OCI-LY7 (cell line): ENCODE measurements around the gene MIB2. TPM values are rescaled to one million over a fixed set of nuclear protein-coding genes. Genes with fewer than 3 reads are reported as not detected.

Experiments
- BruUV-seq: library from RNA; stranded (reverse); fragments of 400-500 nt; replicated peaks from 2 replicates; lab custom pipeline; 2021; lab: Mats Ljungman, UMichigan
- CTCF ChIA-PET: fragments of 300-600 bp; sonication (Branson Sonifier 250); formaldehyde crosslinking; loops from one replicate; lab custom pipeline; 2022; ENCODE audit warnings: antibody characterized with exemption; ENCODE audit not compliant: unreplicated experiment; lab: Charles Lee
- POLR2A ChIA-PET: fragments of 300-600 bp; sonication (Branson Sonifier 250); formaldehyde crosslinking; loops from one replicate; lab custom pipeline; 2022; ENCODE audit warnings: antibody characterized with exemption; lab: Charles Lee
- DNase-seq: peaks from one replicate; pipeline ENCODE4 v3.0.0-alpha.2; 2015; ENCODE audit warnings: low spot score
- H2AFZ ChIP-seq: fragments of 200-600 bp; sonication (generic), shearing (Covaris generic); 2 replicates; pipeline ENCODE4 v1.6.1; 2014; ENCODE audit warnings: mild to moderate bottlenecking, antibody characterized with exemption, low read length, moderate library complexity
- H3K27ac ChIP-seq: fragments of 200-600 bp; sonication (generic); 2 replicates; pipeline ENCODE4 v1.5.1; 2014; ENCODE audit warnings: mixed run types, low read depth, mild to moderate bottlenecking, moderate library complexity, low read length, inconsistent platforms; ENCODE audit not compliant: poor library complexity, severe bottlenecking
- H3K36me3 ChIP-seq: fragments of 200-600 bp; sonication (generic); 2 replicates; pipeline ENCODE4 v1.6.1; 2014; ENCODE audit warnings: mild to moderate bottlenecking, antibody characterized with exemption, low read length, moderate library complexity, mixed read lengths; ENCODE audit not compliant: insufficient read depth
- H3K4me1 ChIP-seq: fragments of 200-600 bp; sonication (generic); 2 replicates; pipeline ENCODE4 v1.5.1; 2014; ENCODE audit warnings: mild to moderate bottlenecking, low read length; ENCODE audit not compliant: insufficient read depth, poor library complexity, severe bottlenecking
- H3K4me2 ChIP-seq: fragments of 200-600 bp; sonication (generic); 2 replicates; pipeline ENCODE4 v1.6.1; 2014; ENCODE audit warnings: mild to moderate bottlenecking, low read length
- H3K4me3 ChIP-seq: fragments of 200-600 bp; sonication (generic); 2 replicates; pipeline ENCODE4 v1.5.1; 2014; ENCODE audit warnings: mild to moderate bottlenecking, low read depth, low read length; ENCODE audit not compliant: poor library complexity, severe bottlenecking
- H3K79me2 ChIP-seq: fragments of 200-600 bp; sonication (generic); 2 replicates; pipeline ENCODE4 v1.6.1; 2016; ENCODE audit warnings: low read depth, mild to moderate bottlenecking, low read length, moderate library complexity, mixed read lengths; ENCODE audit not compliant: insufficient read depth
- H3K9me2 ChIP-seq: fragments of 200-600 bp; sonication (generic); 2 replicates; pipeline ENCODE4 v1.6.1; 2016; ENCODE audit warnings: mild to moderate bottlenecking, low read length, mixed read lengths; ENCODE audit not compliant: insufficient read depth
- H3K9me3 ChIP-seq: fragments of 200-600 bp; sonication (generic); 2 replicates; pipeline ENCODE4 v1.6.1; 2014; ENCODE audit warnings: mild to moderate bottlenecking, mixed run types, low read length, mixed read lengths
- H4K20me1 ChIP-seq: fragments of 200-600 bp; sonication (generic); 2 replicates; pipeline ENCODE4 v1.6.1; 2014; ENCODE audit warnings: mild to moderate bottlenecking, antibody characterized with exemption, low read length, moderate library complexity, mixed read lengths; ENCODE audit not compliant: insufficient read depth
- EZH2phosphoT487 ChIP-seq: fragments of 200-600 bp; sonication (generic); IDR thresholded peaks from 2 replicates; pipeline ENCODE4 v1.6.1; 2018; ENCODE audit warnings: low read depth, borderline replicate concordance, mild to moderate bottlenecking, mixed run types, antibody characterized with exemption, low read length, moderate library complexity, mixed read lengths
- intact Hi-C: fragments of 100-400 bp; cut with micrococcal nuclease; formaldehyde crosslinking; loops from one replicate; pipeline ENCODE4 v1.10.0; 2022; ENCODE audit not compliant: unreplicated experiment
- total RNA-seq, 2 experiments: library from RNA; depleted of rRNA in 1 of 2; stranded (reverse); fragments of >200 nt in 1 of 2; shearing (Covaris generic) in 1 of 2; gene quantifications; 2 replicates each; pipeline ENCODE4 v1.2.3, GENCODE V29; 2014 to 2022
- TF ChIP-seq, protein P1 (sequence below): fragments of 200-600 bp; sonication (generic); conservative IDR thresholded peaks from 2 replicates; pipeline ENCODE4 v1.5.1; 2014; ENCODE audit warnings: mild to moderate bottlenecking, antibody characterized with exemption, low read length, moderate library complexity, mixed read lengths

MIB2 gene
- total RNA-seq, 2 experiments from 2014 or later, result 54.0 to 64.9 TPM

DNA sequence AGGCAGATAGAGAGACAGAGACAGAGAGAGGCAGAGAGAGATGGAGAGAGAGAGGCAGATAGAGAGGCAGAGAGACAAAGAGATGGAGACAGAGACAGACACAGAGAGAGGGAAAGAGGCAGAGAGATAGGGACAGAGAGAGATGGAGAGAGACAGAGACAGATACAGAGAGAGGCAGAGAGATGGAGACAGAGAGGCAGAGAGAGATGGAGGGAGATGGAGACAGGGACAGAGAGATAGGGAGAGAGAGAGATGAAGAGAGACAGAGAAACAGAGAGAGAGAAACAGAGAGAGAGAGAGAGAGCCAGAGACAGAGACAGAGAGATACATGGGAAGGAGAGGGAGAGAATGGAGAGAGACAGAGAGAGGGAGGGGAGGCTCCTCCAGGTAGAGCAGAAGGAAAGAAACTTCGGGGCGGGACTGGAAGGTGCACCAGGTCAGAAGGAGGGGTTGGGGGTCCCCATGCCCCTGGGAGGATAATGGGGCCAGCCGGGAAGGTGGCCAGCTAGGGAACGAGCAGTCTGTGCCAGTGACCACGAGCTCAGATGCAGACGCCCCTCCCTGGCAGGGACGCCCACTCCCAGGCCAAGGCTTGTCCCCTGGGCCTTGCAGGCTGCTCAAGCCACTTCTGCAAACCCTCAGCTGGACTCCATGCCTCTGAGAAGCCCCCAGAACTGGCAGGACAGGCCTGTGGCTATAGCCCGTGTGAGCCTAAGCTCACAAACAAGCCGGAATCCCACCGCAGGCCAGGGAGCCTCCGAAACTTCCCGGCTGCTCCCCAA is 18.6 kb upstream of the MIB2 start:
- H3K27ac ChIP-seq, result no peak overlapping the region
- no peaks in the 10 kb centered on the region for H3K79me2 ChIP-seq
- ChIA-PET CTCF (no interaction called here), POLR2A (no interaction called here)
- no peak for DNase-seq
- no TSS peak for BruUV-seq
- no peaks in the 10 kb centered on the region for H3K4me1 ChIP-seq
- TF ChIP-seq EZH2phosphoT487, result no peak
- TF ChIP-seq, protein P1, sequence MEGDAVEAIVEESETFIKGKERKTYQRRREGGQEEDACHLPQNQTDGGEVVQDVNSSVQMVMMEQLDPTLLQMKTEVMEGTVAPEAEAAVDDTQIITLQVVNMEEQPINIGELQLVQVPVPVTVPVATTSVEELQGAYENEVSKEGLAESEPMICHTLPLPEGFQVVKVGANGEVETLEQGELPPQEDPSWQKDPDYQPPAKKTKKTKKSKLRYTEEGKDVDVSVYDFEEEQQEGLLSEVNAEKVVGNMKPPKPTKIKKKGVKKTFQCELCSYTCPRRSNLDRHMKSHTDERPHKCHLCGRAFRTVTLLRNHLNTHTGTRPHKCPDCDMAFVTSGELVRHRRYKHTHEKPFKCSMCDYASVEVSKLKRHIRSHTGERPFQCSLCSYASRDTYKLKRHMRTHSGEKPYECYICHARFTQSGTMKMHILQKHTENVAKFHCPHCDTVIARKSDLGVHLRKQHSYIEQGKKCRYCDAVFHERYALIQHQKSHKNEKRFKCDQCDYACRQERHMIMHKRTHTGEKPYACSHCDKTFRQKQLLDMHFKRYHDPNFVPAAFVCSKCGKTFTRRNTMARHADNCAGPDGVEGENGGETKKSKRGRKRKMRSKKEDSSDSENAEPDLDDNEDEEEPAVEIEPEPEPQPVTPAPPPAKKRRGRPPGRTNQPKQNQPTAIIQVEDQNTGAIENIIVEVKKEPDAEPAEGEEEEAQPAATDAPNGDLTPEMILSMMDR, result no peak
- H4K20me1 ChIP-seq, result no peaks in the 10 kb centered on the region
- H3K4me3 ChIP-seq, result no peak overlapping the region
- intact Hi-C loops, result no loop called here
- H3K9me2 ChIP-seq, result no peaks in the 10 kb centered on the region
- no peak overlapping the region for H2AFZ ChIP-seq
- H3K4me2 ChIP-seq, result no peak overlapping the region
- no peaks in the 10 kb centered on the region for H3K9me3 ChIP-seq
- no peaks in the 10 kb centered on the region for H3K36me3 ChIP-seq

DNA sequence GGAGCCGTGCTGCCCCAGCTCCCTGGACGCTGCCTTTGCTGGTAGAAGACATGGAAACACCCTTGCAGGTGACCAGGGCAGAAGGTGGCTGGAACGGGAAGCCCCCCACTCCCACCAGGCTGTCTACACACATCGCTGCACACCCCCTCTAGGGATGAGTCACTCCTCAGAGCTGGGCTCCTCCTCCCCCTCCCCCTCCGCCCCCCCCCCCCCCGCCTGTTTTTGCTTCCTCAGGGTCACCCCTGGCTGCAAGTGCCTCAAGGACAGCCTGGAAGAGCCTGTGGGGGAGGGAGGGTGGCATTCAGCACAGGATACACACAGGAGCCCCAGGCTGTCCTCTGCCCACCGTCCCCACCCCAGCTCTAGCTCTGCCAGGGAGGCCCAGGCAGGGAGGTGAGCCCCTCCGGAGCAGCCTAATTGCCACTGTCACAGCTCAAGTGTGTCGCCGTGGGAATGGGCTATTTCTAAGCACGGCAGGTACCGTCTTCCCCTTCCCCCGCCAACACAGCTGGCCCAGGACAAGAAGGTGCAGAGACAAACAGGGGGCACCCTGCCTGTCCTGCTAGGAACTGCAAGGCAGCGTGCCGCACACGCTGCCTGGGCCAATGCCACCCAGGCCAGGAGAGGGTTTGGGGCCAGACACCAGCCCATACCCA is 17.9 kb upstream of the MIB2 start:
- H3K9me3 ChIP-seq, result no peaks in the 10 kb centered on the region
- H3K4me1 ChIP-seq, result peaks cover 2% of the 10 kb centered on the region
- TF ChIP-seq, protein P1, result peak; percentile 43
- no peak for TF ChIP-seq EZH2phosphoT487
- ChIA-PET POLR2A (no interaction called here), CTCF (no interaction called here)
- no peaks in the 10 kb centered on the region for H3K79me2 ChIP-seq
- peak; percentile 43 for DNase-seq
- no peaks in the 10 kb centered on the region for H3K36me3 ChIP-seq
- no peak overlapping the region for H3K4me3 ChIP-seq
- H2AFZ ChIP-seq, result no peak overlapping the region
- intact Hi-C loops, result no loop called here
- no peaks in the 10 kb centered on the region for H4K20me1 ChIP-seq
- no peaks in the 10 kb centered on the region for H3K9me2 ChIP-seq
- no peak overlapping the region for H3K4me2 ChIP-seq
- H3K27ac ChIP-seq, result no peak overlapping the region
- BruUV-seq, result no TSS peak
